Measurements from ENCODE around the gene ZFAND3. TPM values are rescaled to one million over a fixed set of nuclear protein-coding genes. Genes with fewer than 3 reads are reported as not detected.

Gene ZFAND3
- total and polyA plus RNA-seq, 2 donors (not counting 1 experiment from before 2014, with no cell fraction given) = 21.5 to 40.8 TPM

DNA sequence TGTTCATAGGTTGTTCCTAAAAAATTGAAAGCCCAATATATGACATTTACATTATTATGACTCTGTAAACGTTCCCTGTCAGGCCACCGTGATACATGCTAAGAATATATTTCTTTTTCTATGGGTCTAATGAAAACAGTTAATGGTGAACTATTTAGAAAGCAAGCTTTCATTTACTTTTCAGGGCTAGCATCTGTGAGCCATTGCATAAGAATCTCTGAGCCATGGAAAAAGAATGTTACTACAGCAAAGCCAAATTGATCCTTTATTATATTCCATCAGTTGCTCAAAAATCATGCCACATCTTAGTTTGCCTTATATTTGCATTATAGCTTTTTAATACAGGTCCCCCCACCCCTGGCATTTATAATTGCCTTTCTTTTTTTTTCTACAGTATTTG, 275.5 kb downstream of the ZFAND3 start:
- Histone ChIP-seq H3K9me3 (ENCODE audit: control insufficient read depth, insufficient read depth, low read depth, low read length) (no peaks in the 10 kb centered on the region), H3K4me3 (replicated peaks in 1 of 4; ENCODE audit: control extremely low read depth in 1 of 4, insufficient read depth in 1 of 4, low read depth in 3 of 4, low read length in 4 of 4) (no peak overlapping the region), H3K36me3 (ENCODE audit: control insufficient read depth, insufficient read depth, low read length) (no peaks in the 10 kb centered on the region), H3K79me2 (ENCODE audit: control insufficient read depth, insufficient read depth, low read length) (peaks cover 7% of the 10 kb centered on the region), H3K27me3 (ENCODE audit: control insufficient read depth, insufficient read depth, low read length) (no peaks in the 10 kb centered on the region), H3K4me1 (ENCODE audit: control insufficient read depth, extremely low read depth, insufficient read depth, low read length) (peaks cover 4% of the 10 kb centered on the region), H4K20me1 (ENCODE audit: control insufficient read depth, extremely low read depth, insufficient read depth, low read length) (no peaks in the 10 kb centered on the region), H3K27ac (ENCODE audit: insufficient read depth, low read length) (no peak overlapping the region), H3K4me2 (ENCODE audit: extremely low read depth, insufficient read depth, low read length) (peak overlapping the region; percentile 11), H3K9ac (ENCODE audit: insufficient read depth, low read length) (no peak overlapping the region), H2AFZ (ENCODE audit: low read length) (no peak overlapping the region)
- TF ChIP-seq, protein P1, sequence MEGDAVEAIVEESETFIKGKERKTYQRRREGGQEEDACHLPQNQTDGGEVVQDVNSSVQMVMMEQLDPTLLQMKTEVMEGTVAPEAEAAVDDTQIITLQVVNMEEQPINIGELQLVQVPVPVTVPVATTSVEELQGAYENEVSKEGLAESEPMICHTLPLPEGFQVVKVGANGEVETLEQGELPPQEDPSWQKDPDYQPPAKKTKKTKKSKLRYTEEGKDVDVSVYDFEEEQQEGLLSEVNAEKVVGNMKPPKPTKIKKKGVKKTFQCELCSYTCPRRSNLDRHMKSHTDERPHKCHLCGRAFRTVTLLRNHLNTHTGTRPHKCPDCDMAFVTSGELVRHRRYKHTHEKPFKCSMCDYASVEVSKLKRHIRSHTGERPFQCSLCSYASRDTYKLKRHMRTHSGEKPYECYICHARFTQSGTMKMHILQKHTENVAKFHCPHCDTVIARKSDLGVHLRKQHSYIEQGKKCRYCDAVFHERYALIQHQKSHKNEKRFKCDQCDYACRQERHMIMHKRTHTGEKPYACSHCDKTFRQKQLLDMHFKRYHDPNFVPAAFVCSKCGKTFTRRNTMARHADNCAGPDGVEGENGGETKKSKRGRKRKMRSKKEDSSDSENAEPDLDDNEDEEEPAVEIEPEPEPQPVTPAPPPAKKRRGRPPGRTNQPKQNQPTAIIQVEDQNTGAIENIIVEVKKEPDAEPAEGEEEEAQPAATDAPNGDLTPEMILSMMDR (conservative IDR thresholded peaks at IDR 0.05 in 1 of 2, IDR thresholded peaks at IDR 0.05 in 1 of 2; ENCODE audit: low read depth in 1 of 2, low read length in 2 of 2) = no peak
- no peak for TF ChIP-seq EZH2 (IDR thresholded peaks at IDR 0.05; ENCODE audit: low read length, missing control alignments)
- DNase-seq (ENCODE audit: low read depth in 2 of 2) = peak; percentile 73

DNA sequence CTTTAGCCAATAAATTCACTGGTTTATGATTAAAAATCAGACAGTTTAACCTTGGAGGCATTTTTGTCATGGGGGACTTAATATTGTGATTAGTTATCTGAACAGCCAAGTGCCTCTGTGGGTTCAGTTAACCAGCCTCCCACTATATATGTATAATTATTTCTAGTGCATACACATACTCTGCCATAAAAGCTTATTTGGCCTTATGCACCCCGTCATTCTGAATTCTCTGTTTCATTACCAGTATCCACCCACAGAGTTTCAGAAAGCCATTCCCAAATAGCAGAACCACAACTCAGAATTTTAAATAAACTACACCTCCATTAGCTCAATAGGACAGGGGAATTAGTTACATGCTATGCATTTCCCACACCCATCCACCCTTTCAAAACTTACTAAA, 279.7 kb downstream of the ZFAND3 start:
- Histone ChIP-seq H3K36me3 (ENCODE audit: control insufficient read depth, insufficient read depth, low read length) (no peaks in the 10 kb centered on the region), H3K4me2 (ENCODE audit: extremely low read depth, insufficient read depth, low read length) (no peak overlapping the region), H3K4me3 (replicated peaks in 1 of 4; ENCODE audit: control extremely low read depth in 1 of 4, insufficient read depth in 1 of 4, low read depth in 3 of 4, low read length in 4 of 4) (no peak overlapping the region), H3K9me3 (ENCODE audit: control insufficient read depth, insufficient read depth, low read depth, low read length) (no peaks in the 10 kb centered on the region), H3K4me1 (ENCODE audit: control insufficient read depth, extremely low read depth, insufficient read depth, low read length) (peaks cover 4% of the 10 kb centered on the region), H2AFZ (ENCODE audit: low read length) (no peak overlapping the region), H3K9ac (ENCODE audit: insufficient read depth, low read length) (no peak overlapping the region), H3K79me2 (ENCODE audit: control insufficient read depth, insufficient read depth, low read length) (peaks cover 7% of the 10 kb centered on the region), H3K27me3 (ENCODE audit: control insufficient read depth, insufficient read depth, low read length) (no peaks in the 10 kb centered on the region), H4K20me1 (ENCODE audit: control insufficient read depth, extremely low read depth, insufficient read depth, low read length) (no peaks in the 10 kb centered on the region), H3K27ac (ENCODE audit: insufficient read depth, low read length) (no peak overlapping the region)
- TF ChIP-seq, protein P1 (conservative IDR thresholded peaks at IDR 0.05 in 1 of 2, IDR thresholded peaks at IDR 0.05 in 1 of 2; ENCODE audit: low read depth in 1 of 2, low read length in 2 of 2) = no peak
- no peak for TF ChIP-seq EZH2 (IDR thresholded peaks at IDR 0.05; ENCODE audit: low read length, missing control alignments)
- no peak for DNase-seq (ENCODE audit: low read depth in 2 of 2)

DNA sequence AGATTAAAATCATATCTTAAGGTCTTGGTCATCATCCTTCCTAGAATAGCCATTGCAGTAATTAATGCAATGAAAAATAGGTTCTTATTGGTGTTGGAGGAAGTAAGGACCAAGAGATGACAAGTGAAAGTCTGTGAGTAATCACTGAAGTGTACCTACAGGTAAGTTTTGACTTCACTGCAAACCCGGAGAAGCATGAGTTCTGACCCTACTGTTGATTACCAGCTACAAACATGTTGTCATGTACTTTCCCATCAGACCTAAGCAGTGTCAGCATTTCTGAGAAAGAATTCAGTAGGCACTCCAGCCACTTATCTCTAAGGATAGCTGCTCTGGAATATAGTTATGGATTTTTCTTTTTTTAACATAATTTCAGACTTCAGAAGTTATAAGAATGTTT, 280.9 kb downstream of the ZFAND3 start:
- no peaks in the 10 kb centered on the region for H3K36me3 ChIP-seq (ENCODE audit: control insufficient read depth, insufficient read depth, low read length)
- no peaks in the 10 kb centered on the region for H4K20me1 ChIP-seq (ENCODE audit: control insufficient read depth, extremely low read depth, insufficient read depth, low read length)
- H3K27me3 ChIP-seq (ENCODE audit: control insufficient read depth, insufficient read depth, low read length) = no peaks in the 10 kb centered on the region
- peaks cover 7% of the 10 kb centered on the region for H3K79me2 ChIP-seq (ENCODE audit: control insufficient read depth, insufficient read depth, low read length)
- no peak for DNase-seq (ENCODE audit: low read depth in 2 of 2)
- H3K27ac ChIP-seq (ENCODE audit: insufficient read depth, low read length) = no peak overlapping the region
- H3K4me1 ChIP-seq (ENCODE audit: control insufficient read depth, extremely low read depth, insufficient read depth, low read length) = peaks cover 3% of the 10 kb centered on the region
- H3K4me3 ChIP-seq (replicated peaks in 1 of 4; ENCODE audit: control extremely low read depth in 1 of 4, insufficient read depth in 1 of 4, low read depth in 3 of 4, low read length in 4 of 4) = no peak overlapping the region
- H3K9me3 ChIP-seq (ENCODE audit: control insufficient read depth, insufficient read depth, low read depth, low read length) = no peaks in the 10 kb centered on the region
- TF ChIP-seq, protein P1 (conservative IDR thresholded peaks at IDR 0.05 in 1 of 2, IDR thresholded peaks at IDR 0.05 in 1 of 2; ENCODE audit: low read depth in 1 of 2, low read length in 2 of 2) = no peak
- no peak for TF ChIP-seq EZH2 (IDR thresholded peaks at IDR 0.05; ENCODE audit: low read length, missing control alignments)
- H2AFZ ChIP-seq (ENCODE audit: low read length) = no peak overlapping the region
- H3K4me2 ChIP-seq (ENCODE audit: extremely low read depth, insufficient read depth, low read length) = no peak overlapping the region
- no peak overlapping the region for H3K9ac ChIP-seq (ENCODE audit: insufficient read depth, low read length)

Measured in fibroblast of lung (primary cell).